Measurements from ENCODE around the gene KREMEN2. TPM values are rescaled to one million over a fixed set of nuclear protein-coding genes. Genes with fewer than 3 reads are reported as not detected.
A peak's percentile ranks its signal among the peaks of the same experiment; 100 is the strongest.

KREMEN2 gene, protein sequence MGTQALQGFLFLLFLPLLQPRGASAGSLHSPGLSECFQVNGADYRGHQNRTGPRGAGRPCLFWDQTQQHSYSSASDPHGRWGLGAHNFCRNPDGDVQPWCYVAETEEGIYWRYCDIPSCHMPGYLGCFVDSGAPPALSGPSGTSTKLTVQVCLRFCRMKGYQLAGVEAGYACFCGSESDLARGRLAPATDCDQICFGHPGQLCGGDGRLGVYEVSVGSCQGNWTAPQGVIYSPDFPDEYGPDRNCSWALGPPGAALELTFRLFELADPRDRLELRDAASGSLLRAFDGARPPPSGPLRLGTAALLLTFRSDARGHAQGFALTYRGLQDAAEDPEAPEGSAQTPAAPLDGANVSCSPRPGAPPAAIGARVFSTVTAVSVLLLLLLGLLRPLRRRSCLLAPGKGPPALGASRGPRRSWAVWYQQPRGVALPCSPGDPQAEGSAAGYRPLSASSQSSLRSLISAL
- total RNA-seq (not detected), polyA plus RNA-seq (not detected)

DNA sequence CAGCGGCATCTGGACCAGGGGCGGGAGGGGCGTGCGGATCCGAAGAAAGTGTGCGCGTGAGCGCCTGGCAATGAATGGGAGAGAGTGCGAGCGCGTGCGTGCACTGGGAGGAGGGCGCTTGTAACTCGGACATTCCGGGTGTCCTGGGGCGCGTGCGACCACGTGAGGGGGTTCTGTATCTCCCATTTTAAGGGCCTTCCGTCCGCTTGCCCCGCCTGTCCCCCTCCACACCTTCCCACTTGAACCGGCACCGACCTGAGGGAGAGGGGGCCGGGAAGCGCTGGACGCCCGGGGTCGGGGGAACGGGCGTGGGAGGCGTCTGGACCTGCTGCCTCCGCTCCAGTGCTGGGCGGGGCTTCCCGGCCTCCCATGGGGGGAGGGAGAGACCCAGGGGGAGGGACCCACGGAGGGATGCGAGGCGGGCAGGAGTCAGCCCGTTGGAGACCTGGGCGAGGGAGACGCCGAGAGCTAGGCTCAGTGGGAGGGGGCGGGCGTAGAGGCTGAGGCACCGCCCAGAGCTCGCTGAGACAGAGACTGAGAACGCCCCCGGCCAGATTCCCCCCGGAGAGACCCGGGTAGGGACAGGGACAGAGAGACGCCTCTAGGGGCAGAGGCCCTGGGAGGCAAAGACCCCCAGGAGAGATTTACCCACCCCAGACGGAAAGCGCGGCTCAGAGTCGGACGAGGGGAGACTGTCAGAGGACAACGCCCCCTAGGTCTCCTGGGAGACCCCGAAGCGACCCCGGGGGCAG lies at the start of gene KREMEN2:
Gene KREMEN2, plus strand, starts transcription at position 553 of the 752 bp plus-strand sequence. CDS start 246 bp downstream, outside the sequence.
- no peak for ATAC-seq (ENCODE audit: low read depth in 2 of 2)
- H3K4me1 ChIP-seq (ENCODE audit: control insufficient read depth, insufficient read depth, low read length, poor library complexity, severe bottlenecking) = peaks cover 67% of the 10 kb centered on the region

DNA sequence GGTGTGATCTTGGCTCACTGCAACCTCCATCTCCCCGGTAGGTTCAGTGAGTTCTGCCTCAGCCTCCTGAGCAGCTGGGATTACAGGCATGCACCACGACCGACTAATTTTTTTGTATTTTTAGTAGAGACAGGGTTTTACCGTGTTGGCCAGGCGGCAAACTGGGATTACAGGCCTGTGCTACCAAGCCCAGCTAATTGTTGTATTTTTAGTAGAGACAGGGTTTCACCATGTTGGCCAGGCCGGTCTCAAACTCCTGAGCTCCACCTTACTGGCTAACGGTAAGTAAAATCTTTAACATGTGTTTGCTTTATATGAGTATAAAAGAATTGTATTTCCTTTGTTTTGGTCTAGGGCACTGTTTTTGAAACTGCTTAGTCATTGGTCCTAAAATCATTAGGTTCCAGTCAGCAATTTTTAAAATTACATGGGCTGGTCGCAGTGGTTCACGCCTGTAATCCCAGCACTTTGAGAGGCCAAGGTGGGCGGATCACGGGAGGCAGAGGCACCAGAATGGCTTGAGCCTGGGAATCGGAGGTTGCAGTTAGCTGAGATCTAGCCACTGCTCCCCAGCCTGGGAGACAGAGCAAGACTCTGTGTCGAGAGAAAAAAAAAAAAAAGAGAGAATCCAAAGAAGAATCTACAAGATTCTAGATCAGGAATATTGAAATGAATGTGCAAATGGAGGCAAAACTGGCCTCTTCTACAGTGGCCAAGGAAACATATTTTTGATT lies 48.7 kb upstream of the KREMEN2 start:
- Histone ChIP-seq H3K9me3 (ENCODE audit: control insufficient read depth in 2 of 2, low read length in 2 of 2) (no peaks in the 10 kb centered on the region), H3K36me3 (ENCODE audit: control insufficient read depth, insufficient read depth, low read length) (peaks cover 3% of the 10 kb centered on the region), H3K4me3 (ENCODE audit: low read depth, low read length) (no peak overlapping the region), H3K4me1 (ENCODE audit: control insufficient read depth, insufficient read depth, low read length, poor library complexity, severe bottlenecking) (peaks cover 22% of the 10 kb centered on the region), H3K27me3 (ENCODE audit: control insufficient read depth, insufficient read depth, low read length) (no peaks in the 10 kb centered on the region), H3K27ac (ENCODE audit: insufficient read depth, low read length, poor library complexity, severe bottlenecking) (no peak overlapping the region)
- ATAC-seq (ENCODE audit: low read depth in 2 of 2) (no peak), DNase-seq (no peak)
- peaks cover 8 to 40% (median 21%) of the 10 kb centered on the region in 4 donors for H3K4me1 Mint-ChIP-seq
- H3K4me3 Mint-ChIP-seq = peak overlapping the region in 1 of 4 donors; percentile 51
- H3K36me3 Mint-ChIP-seq = peaks cover 10% of the 10 kb centered on the region
- H3K27ac Mint-ChIP-seq = peak overlapping the region in 1 of 3 donors; percentile 81
- peaks cover 0 to 1% (median 0%) of the 10 kb centered on the region in 7 donors for H3K9me3 Mint-ChIP-seq
- H3K27me3 Mint-ChIP-seq = peaks cover 4% of the 10 kb centered on the region

More for the DNA sequence above, at the start of gene KREMEN2:
- Histone ChIP-seq H3K27ac (ENCODE audit: insufficient read depth, low read length, poor library complexity, severe bottlenecking) (no peak within 1 kb of the TSS), H3K27me3 (ENCODE audit: control insufficient read depth, insufficient read depth, low read length) (peaks cover 3% of the 10 kb centered on the region), H3K4me3 (ENCODE audit: low read depth, low read length) (no peak within 1 kb of the TSS), H3K36me3 (ENCODE audit: control insufficient read depth, insufficient read depth, low read length) (no peaks in the 10 kb centered on the region), H3K9me3 (ENCODE audit: control insufficient read depth in 2 of 2, low read length in 2 of 2) (no peaks in the 10 kb centered on the region)
- Mint-ChIP-seq H3K36me3 (no peaks in the 10 kb centered on the region), H3K27me3 (peaks cover 49% of the 10 kb centered on the region), H3K9me3 (peaks cover 0 to 1% (median 0%) of the 10 kb centered on the region in 7 donors), H3K4me3 (peak within 1 kb of the TSS; percentile 83 to 87 (median 84)), H3K27ac (peak within 1 kb of the TSS in 2 of 3 donors; percentile 5 to 82), H3K4me1 (peaks cover 0 to 44% (median 8%) of the 10 kb centered on the region in 4 donors)
- no peak for DNase-seq

DNA sequence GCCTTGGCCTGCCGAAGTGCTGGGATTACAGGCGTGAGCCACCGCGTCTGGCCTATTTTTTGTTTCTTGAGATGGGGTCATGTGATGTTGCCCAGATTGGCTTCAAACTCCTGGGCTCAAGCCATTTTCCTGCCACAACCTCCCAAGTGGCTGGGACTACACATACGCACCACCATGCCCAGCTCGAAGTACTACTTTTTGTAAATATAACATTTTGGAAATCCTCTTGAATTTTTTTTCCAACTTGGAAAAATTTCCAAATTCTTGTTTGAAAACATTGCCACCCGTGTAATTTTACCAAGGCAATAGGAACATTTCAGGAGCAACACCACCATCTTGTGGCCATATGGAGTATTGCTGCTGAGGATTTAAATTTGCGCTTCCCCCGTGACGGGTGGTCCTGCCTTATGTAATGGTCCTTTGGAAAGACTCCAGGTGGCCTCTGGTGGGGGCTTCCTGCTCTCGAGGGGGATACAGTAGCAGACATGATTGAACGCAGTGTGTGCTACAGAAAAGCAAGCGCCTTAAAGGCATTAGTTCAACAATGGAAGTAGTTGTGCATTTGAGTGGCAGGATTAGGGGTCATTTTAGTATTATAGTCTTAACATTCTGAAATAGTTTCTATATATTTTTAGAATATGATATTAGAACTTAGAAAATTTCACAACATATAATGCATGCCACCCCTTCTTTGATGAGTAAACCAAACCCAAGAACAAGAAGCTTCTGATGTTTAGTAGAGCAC lies 44.4 kb upstream of the KREMEN2 start:
- H3K9me3 Mint-ChIP-seq = no peaks in the 10 kb centered on the region

DNA sequence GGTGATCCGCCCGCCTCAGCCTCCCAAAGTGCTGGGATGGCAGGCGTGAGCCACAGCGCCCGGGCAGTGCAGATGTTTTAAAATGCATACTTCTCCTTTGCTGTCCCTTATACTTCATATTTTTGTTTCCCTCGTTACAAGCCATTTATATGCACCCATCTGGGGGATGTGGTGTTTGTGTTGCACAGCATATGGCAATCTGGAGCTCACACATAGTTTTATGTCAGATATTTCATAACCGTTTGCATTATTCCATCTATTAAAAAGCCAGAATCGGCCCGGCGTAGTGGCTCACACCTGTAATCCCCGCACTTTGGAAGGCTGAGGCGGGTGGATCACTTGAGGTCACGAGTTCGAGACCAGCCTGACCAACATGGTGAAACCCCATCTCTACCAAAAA lies 40.6 kb upstream of the KREMEN2 start:
- H3K4me3 ChIP-seq (ENCODE audit: low read depth, low read length) = no peak overlapping the region
- DNase-seq = no peak
- H3K27me3 ChIP-seq (ENCODE audit: control insufficient read depth, insufficient read depth, low read length) = no peaks in the 10 kb centered on the region
- Mint-ChIP-seq H3K27ac (no peak overlapping the region), H3K9me3 (no peaks in the 10 kb centered on the region), H3K27me3 (no peaks in the 10 kb centered on the region), H3K36me3 (peaks cover 17% of the 10 kb centered on the region), H3K4me1 (peaks cover 9 to 22% (median 19%) of the 10 kb centered on the region in 4 donors), H3K4me3 (peak overlapping the region in 1 of 4 donors; percentile 61)
- H3K4me1 ChIP-seq (ENCODE audit: control insufficient read depth, insufficient read depth, low read length, poor library complexity, severe bottlenecking) = peaks cover 14% of the 10 kb centered on the region
- no peak for ATAC-seq (ENCODE audit: low read depth in 2 of 2)
- peaks cover 8% of the 10 kb centered on the region for H3K36me3 ChIP-seq (ENCODE audit: control insufficient read depth, insufficient read depth, low read length)
- H3K9me3 ChIP-seq (ENCODE audit: control insufficient read depth in 2 of 2, low read length in 2 of 2) = no peaks in the 10 kb centered on the region
- H3K27ac ChIP-seq (ENCODE audit: insufficient read depth, low read length, poor library complexity, severe bottlenecking) = no peak overlapping the region

More for the DNA sequence above, 44.4 kb upstream of the KREMEN2 start:
- H3K27ac ChIP-seq (ENCODE audit: insufficient read depth, low read length, poor library complexity, severe bottlenecking) = peak overlapping the region; percentile 1
- DNase-seq = peak; percentile 53 to 77 (median 62)
- no peaks in the 10 kb centered on the region for H3K27me3 ChIP-seq (ENCODE audit: control insufficient read depth, insufficient read depth, low read length)
- H3K4me1 Mint-ChIP-seq = peaks cover 5 to 12% (median 8%) of the 10 kb centered on the region in 4 donors
- no peaks in the 10 kb centered on the region for H3K9me3 ChIP-seq (ENCODE audit: control insufficient read depth in 2 of 2, low read length in 2 of 2)
- H3K4me1 ChIP-seq (ENCODE audit: control insufficient read depth, insufficient read depth, low read length, poor library complexity, severe bottlenecking) = peaks cover 4% of the 10 kb centered on the region
- H3K27me3 Mint-ChIP-seq = no peaks in the 10 kb centered on the region
- ATAC-seq (ENCODE audit: low read depth in 2 of 2) = peak in 1 of 2 donors; percentile 68
- peak overlapping the region in 1 of 3 donors; percentile 50 for H3K27ac Mint-ChIP-seq
- peaks cover 17% of the 10 kb centered on the region for H3K36me3 Mint-ChIP-seq
- H3K36me3 ChIP-seq (ENCODE audit: control insufficient read depth, insufficient read depth, low read length) = peaks cover 8% of the 10 kb centered on the region
- H3K4me3 ChIP-seq (ENCODE audit: low read depth, low read length) = no peak overlapping the region
- H3K4me3 Mint-ChIP-seq = peak overlapping the region in 1 of 4 donors; percentile 67

DNA sequence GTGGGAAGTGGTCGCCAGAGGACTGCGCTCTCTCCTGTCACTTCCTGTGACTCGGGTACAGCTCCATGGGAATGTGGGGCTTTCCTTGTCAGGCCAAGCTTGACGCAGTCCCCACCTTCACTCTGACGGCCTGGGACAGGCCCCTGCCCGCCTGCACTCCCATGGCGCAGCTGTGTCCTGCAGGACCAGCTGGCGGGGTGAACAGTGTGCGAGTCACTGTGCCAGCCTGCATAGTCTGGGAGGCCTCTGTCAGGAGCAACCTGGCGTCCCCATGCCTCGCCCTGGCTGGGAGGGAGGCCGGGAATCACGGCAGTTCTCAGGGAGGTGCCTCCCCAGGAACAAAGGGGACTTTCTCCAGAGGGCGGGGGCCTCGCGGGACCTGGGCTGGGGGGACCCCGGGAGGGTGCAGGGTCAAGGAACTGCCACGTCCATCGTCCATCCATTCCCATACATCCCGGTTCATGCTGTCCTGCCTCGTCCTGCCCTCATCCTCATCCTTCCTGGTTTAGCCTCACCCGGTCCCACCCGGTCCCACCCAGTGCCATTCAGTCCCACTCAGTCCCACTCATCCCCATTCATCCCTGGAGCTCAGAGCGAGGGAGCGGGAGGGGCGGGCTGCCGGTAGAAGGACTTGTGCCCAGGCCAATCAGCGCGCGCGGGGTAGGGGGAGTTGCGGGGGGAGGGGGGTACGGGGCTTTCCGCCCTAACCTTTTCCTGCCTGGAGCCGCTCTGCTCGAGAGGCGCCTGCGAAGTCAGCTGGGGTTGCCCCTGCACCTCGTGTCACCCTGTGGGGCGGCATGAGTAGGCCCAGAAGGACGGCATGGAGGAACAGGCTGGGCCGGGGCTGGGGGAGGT lies 38.9 kb upstream of the KREMEN2 start:
- H3K9me3 Mint-ChIP-seq = no peaks in the 10 kb centered on the region
- H3K36me3 Mint-ChIP-seq = peaks cover 12% of the 10 kb centered on the region
- peaks cover 10% of the 10 kb centered on the region for H3K4me1 ChIP-seq (ENCODE audit: control insufficient read depth, insufficient read depth, low read length, poor library complexity, severe bottlenecking)
- no peak overlapping the region for H3K4me3 ChIP-seq (ENCODE audit: low read depth, low read length)
- H3K27me3 Mint-ChIP-seq = no peaks in the 10 kb centered on the region
- ATAC-seq (ENCODE audit: low read depth in 2 of 2) (no peak), DNase-seq (no peak)
- no peaks in the 10 kb centered on the region for H3K9me3 ChIP-seq (ENCODE audit: control insufficient read depth in 2 of 2, low read length in 2 of 2)
- no peak overlapping the region for H3K27ac Mint-ChIP-seq
- H3K4me1 Mint-ChIP-seq = peaks cover 4 to 16% (median 13%) of the 10 kb centered on the region in 4 donors
- peaks cover 8% of the 10 kb centered on the region for H3K36me3 ChIP-seq (ENCODE audit: control insufficient read depth, insufficient read depth, low read length)
- no peak overlapping the region for H3K27ac ChIP-seq (ENCODE audit: insufficient read depth, low read length, poor library complexity, severe bottlenecking)
- H3K27me3 ChIP-seq (ENCODE audit: control insufficient read depth, insufficient read depth, low read length) = no peaks in the 10 kb centered on the region
- no peak overlapping the region for H3K4me3 Mint-ChIP-seq

DNA sequence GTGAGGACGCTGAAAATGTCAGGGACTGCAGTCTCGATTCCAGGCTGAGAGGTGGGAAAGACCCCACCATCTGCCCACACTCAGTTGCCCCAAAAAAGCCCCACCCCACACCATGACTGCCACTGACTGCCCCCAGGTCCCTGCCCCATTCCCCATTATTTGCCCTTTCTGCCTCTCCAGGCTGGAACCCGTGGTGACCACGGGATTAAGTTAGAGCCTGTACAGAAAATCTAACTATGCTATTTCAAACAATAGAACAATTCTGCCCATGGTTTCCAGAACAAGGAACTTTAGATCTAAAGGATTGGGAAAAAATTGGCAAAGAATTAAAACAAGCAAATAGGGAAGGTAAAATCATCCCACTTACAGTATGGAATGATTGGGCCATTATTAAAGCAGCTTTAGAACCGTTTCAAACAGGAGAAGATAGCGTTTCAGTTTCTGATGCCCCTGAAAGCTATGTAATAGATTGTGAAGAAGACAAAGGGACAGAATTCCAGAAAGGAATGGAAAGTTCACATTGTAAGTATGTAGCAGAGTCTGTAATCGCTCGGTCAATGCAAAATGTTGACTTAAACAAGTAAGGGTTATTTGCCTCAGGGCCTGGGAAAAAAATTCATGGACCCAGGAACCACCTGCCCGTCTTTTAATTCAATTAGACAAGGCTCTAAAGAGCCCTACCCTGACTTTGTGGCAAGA lies 38.0 kb upstream of the KREMEN2 start:
- H3K36me3 Mint-ChIP-seq = peaks cover 12% of the 10 kb centered on the region
- no peaks in the 10 kb centered on the region for H3K27me3 Mint-ChIP-seq
- peaks cover 8% of the 10 kb centered on the region for H3K36me3 ChIP-seq (ENCODE audit: control insufficient read depth, insufficient read depth, low read length)
- peaks cover 4 to 16% (median 13%) of the 10 kb centered on the region in 4 donors for H3K4me1 Mint-ChIP-seq
- H3K9me3 Mint-ChIP-seq = no peaks in the 10 kb centered on the region
- peak overlapping the region; percentile 0 to 76 (median 14) for H3K27ac Mint-ChIP-seq
- H3K27ac ChIP-seq (ENCODE audit: insufficient read depth, low read length, poor library complexity, severe bottlenecking) = no peak overlapping the region
- no peaks in the 10 kb centered on the region for H3K27me3 ChIP-seq (ENCODE audit: control insufficient read depth, insufficient read depth, low read length)
- no peak overlapping the region for H3K4me3 ChIP-seq (ENCODE audit: low read depth, low read length)
- no peak overlapping the region for H3K4me3 Mint-ChIP-seq
- no peaks in the 10 kb centered on the region for H3K9me3 ChIP-seq (ENCODE audit: control insufficient read depth in 2 of 2, low read length in 2 of 2)
- DNase-seq (no peak), ATAC-seq (ENCODE audit: low read depth in 2 of 2) (no peak)
- H3K4me1 ChIP-seq (ENCODE audit: control insufficient read depth, insufficient read depth, low read length, poor library complexity, severe bottlenecking) = peaks cover 10% of the 10 kb centered on the region
